ENCODE results near the gene CALML4.

CALML4 gene

DNA sequence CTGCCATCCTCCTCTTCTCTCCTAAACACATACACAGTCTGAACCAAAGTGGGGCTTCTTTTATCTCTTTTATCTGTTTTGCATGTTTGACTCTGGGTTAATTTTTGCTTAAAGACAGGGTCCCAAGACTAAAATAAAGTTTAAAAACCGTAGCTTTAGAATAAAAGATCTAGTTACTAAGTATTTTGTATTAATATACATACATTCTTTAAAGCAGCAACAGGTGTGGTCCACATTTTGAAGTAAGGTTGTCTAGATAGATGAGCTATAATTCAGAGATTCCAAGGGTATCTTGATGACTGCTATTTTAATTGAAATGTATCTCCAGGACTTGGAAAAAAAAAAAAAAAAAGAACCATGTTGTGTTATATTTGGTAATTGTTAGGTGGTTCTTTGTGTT lies 61.3 kb downstream of the CALML4 start:
- DNase-seq (ENCODE audit: low spot score), result no peak

DNA sequence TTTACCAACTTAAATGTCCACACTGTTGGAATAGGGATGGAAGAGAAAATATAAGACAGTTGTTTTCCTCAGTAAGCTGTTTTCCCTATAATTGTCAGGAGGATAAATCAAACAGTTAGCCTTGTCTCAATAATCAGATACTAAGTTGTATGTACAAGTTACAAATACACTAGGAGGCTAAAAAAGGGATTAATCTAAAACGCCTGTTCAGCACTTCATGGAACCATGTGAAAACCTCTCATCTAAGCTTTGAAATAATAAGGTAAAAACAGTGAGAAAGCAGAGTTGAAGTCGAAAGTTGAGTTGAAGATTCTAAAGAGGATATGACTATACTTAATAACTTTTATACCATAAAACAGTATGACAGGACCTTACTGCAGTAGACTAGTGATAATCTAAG lies 62.0 kb downstream of the CALML4 start:
- no peak for DNase-seq (ENCODE audit: low spot score)

All from germinal center (tissue), 1 donor.